Ovary (tissue), 9 donors: ENCODE measurements around the gene CRTC3. TPM values are rescaled to one million over a fixed set of nuclear protein-coding genes. Genes with fewer than 3 reads are reported as not detected.

Source experiments
- DNase-seq, 5 donors: peaks; one replicate each; pipeline ENCODE4 v3.0.0-alpha.2; 2019 to 2020
- H3K27ac ChIP-seq, 2 donors: fragments of 200-600 bp; one replicate each; pipeline versions ENCODE4 v1.5.1 to v1.8.0; 2019 to 2022
- H3K27me3 ChIP-seq: fragments of 200-600 bp; one replicate; pipeline ENCODE4 v1.8.0; 2022
- H3K36me3 ChIP-seq: fragments of 200-600 bp; sonication (generic); one replicate; pipeline ENCODE4 v1.5.1; 2019
- H3K4me1 ChIP-seq: one replicate; pipeline ENCODE4 v1.8.1; 2013; ENCODE audit warnings: mild to moderate bottlenecking, moderate library complexity; ENCODE audit not compliant: insufficient read depth
- H3K4me3 ChIP-seq: fragments of 200-600 bp; sonication (generic); one replicate; pipeline ENCODE4 v1.5.1; 2017
- H3K9me3 ChIP-seq, 2 donors: fragments of 200-600 bp in 1 of 2; sonication (generic) in 1 of 2; one replicate each; pipeline versions ENCODE4 v1.5.1 to v1.8.1; 2013 to 2019; ENCODE audit warnings: mild to moderate bottlenecking in 1 of 2, moderate library complexity in 1 of 2
- EP300 ChIP-seq: sonication (generic); formaldehyde crosslinking; IDR thresholded peaks from one replicate; pipeline ENCODE4 v1.6.1; 2017; ENCODE audit warnings: antibody characterized with exemption
- POLR2A ChIP-seq: fragments of 450-650 bp; IDR thresholded peaks from one replicate; pipeline ENCODE4 v1.6.1; 2017; ENCODE audit warnings: antibody characterized with exemption, mild to moderate bottlenecking, moderate library complexity
- WGBS, 3 donors: extraction: QIAGEN DNeasy Blood & Tissue Kit in 1 of 3; methylation state at CpG; one replicate each; pipeline versions ENCODE4 v1.1.5 to v1.1.7; 2013 to 2017; 5-methylcytosine and 5-hydroxymethylcytosine counted together
- intact Hi-C, 4 donors: fragments of 100-400 bp; cut with DNase I; formaldehyde crosslinking; loops; one replicate each; pipeline versions ENCODE4 v1.11.0 to v1.15.1; 2022 to 2023
- polyA plus RNA-seq, 2 donors: library from polyadenylated mRNA; stranded (reverse); fragments of 200-250 nt in 1 of 2; fragments of 350-450 nt in 1 of 2; fragmentation: Illumina TruSeq in 1 of 2; extraction: RNeasy Lipid Tissue Mini Kit (QIAGEN cat#74804) in 1 of 2; gene quantifications; one replicate each; pipeline ENCODE4 v1.2.3, GENCODE V29; 2013 to 2014
- total RNA-seq, 7 donors: library from RNA; depleted of rRNA in 2 of 7; stranded (reverse); fragments of >200 nt in 2 of 7; fragmentation: NEBNext Ultra II Directional in 3 of 7; extraction: Animal tissue kit (Norgen Biotek cat#: 25700) in 3 of 7; gene quantifications; one replicate each; pipeline versions ENCODE4 v1.1.0 to v1.2.4, GENCODE V29; 2016 to 2023
- TF ChIP-seq, protein P1 (sequence below), 3 donors: fragments of 450-650 bp in 2 of 3; fragments of 200-600 bp in 1 of 3; IDR thresholded peaks; one replicate each; pipeline versions ENCODE4 v1.5.1 to v1.8.0; 2016 to 2022; ENCODE audit warnings: antibody characterized with exemption in 3 of 3, mild to moderate bottlenecking in 1 of 3
- donor health status: DM: no; HTN: no; CAD: no; lungs with moderate emphysema.
- donor health status: DM: no; HTN: no; CAD: no.
- donor health status: Bipolar disorder and iron deficiency.
- donor health status: DM: yes; HTN: yes; CAD: no.
- donor health status: DM: no; HTN: no; CAD: no.
- donor health status: DM: yes; HTN: yes; CAD: no.

The CRTC3 gene
- total and polyA plus RNA-seq, 9 donors, result 36.9 to 106 (median 85.4) TPM

DNA sequence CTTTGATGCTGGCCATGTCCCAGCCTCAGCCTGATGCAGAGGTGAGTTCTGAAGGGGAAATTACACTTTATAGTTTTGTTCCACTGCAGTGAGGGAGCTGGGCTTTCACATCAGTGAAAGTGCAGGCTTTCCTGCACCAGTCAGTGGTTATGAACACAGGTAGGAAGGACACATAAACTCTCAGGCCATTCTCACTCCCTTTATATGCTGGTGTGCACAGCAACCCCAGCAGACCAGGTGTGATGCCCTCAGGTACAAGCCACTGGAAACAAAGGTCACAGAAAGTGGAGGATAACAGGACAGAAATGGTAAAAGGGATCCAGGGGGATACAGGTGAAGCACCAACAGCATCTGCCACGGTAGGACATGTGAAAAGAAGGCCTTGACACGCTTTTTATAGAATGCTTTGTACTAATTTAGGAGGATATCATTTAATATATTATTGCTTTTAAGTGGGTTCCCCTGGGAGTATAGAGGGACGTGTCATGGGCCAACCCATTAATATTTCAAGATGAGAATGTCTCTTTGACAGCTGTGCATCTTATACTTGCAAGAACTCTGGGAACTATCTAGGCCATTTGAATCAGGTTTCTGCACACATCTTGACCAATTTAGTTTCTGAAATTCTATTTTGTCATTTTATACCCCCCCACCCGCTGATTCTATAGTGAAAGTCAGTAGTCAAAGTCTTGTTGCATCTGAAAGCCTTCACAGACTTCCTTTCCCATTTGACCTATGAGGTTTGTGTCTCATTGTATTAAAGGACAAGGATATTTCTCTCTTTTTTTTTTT lies 162.5 kb downstream of the CRTC3 start:
- TF ChIP-seq EP300 (no peak), POLR2A (no peak)
- TF ChIP-seq, protein P1, sequence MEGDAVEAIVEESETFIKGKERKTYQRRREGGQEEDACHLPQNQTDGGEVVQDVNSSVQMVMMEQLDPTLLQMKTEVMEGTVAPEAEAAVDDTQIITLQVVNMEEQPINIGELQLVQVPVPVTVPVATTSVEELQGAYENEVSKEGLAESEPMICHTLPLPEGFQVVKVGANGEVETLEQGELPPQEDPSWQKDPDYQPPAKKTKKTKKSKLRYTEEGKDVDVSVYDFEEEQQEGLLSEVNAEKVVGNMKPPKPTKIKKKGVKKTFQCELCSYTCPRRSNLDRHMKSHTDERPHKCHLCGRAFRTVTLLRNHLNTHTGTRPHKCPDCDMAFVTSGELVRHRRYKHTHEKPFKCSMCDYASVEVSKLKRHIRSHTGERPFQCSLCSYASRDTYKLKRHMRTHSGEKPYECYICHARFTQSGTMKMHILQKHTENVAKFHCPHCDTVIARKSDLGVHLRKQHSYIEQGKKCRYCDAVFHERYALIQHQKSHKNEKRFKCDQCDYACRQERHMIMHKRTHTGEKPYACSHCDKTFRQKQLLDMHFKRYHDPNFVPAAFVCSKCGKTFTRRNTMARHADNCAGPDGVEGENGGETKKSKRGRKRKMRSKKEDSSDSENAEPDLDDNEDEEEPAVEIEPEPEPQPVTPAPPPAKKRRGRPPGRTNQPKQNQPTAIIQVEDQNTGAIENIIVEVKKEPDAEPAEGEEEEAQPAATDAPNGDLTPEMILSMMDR (IDR thresholded peaks at IDR 0.05), result no peak
- Histone ChIP-seq H3K27me3 (no peaks in the 10 kb centered on the region), H3K36me3 (no peaks in the 10 kb centered on the region), H3K27ac (no peak overlapping the region), H3K9me3 (no peaks in the 10 kb centered on the region), H3K4me1 (no peaks in the 10 kb centered on the region), H3K4me3 (no peak overlapping the region)
- intact Hi-C loops, result loop anchor here in 2 of 4 donors (10.0 kb wide), 2 partner anchors 47 to 177 kb away; no protein-coding TSS in a partner anchor
- DNase-seq, result no peak
- whole genome bisulfite sequencing, 3 donors, result 88 to 95% (median 93%) methylated on average over 4 of the region's 4 CpGs

Other genes with a start within 250 kb of the CRTC3 start
- gene ZNF774, start 177.6 kb upstream of the CRTC3 start, total RNA-seq, result 1 to 10 TPM in 6 of 7 donors, under 1 TPM in 1; 0.83 to 4.3 (median 2.4) TPM
- gene ZNF774, start 177.6 kb upstream of the CRTC3 start, polyA plus RNA-seq, result 1 to 10 TPM; 1.0 to 4.1 TPM
- 100 to 1,000 TPM in 4 of 7 donors, 10 to 100 TPM in 3; 96.7 to 172 (median 108) TPM for gene IQGAP1, start 141.7 kb upstream of the CRTC3 start, total RNA-seq
- gene IQGAP1, start 141.7 kb upstream of the CRTC3 start, polyA plus RNA-seq, result 100 to 1,000 TPM in 1 of 2 donors, 10 to 100 TPM in 1; 68.1 to 173 TPM
- 1 to 10 TPM in 1 of 7 donors, under 1 TPM in 5, not detected in 1; 0.15 to 1.9 (median 0.78) TPM for gene BLM, start 187.4 kb downstream of the CRTC3 start, total RNA-seq
- gene BLM, start 187.4 kb downstream of the CRTC3 start, polyA plus RNA-seq, result 1 to 10 TPM in 1 of 2 donors, under 1 TPM in 1; 0.40 to 1.3 TPM